GM10248 (cell line): ENCODE measurements around the gene FSD1.

Source experiments
- CTCF ChIA-PET: fragments of 300-600 bp; sonication (Branson Sonifier 250); formaldehyde crosslinking; extraction: SDS; loops from one replicate; lab custom pipeline; 2021; ENCODE audit warnings: antibody characterized with exemption; lab: Yijun Ruan, JAX
- POLR2A ChIA-PET: fragments of 350-650 bp; sonication (Branson Sonifier 250); formaldehyde crosslinking; extraction: SDS; loops from one replicate; lab custom pipeline; 2020; ENCODE audit warnings: antibody characterized with exemption; lab: Yijun Ruan, JAX
- DNase-seq: peaks from one replicate; pipeline ENCODE4 v3.0.0; 2012; ENCODE audit errors: extremely low spot score
- CTCF ChIP-seq: IDR thresholded peaks from 2 replicates; pipeline ENCODE4 v1.5.1; 2012; ENCODE audit warnings: mild to moderate bottlenecking, low read depth; ENCODE audit errors: extremely low read depth, missing control alignments, control extremely low read depth

The FSD1 gene

GRCh38 chr19:4362101-4362828 lies 57.9 kb downstream of the FSD1 start:
- ChIA-PET POLR2A (no interaction called here), CTCF (interaction anchor here (1.4 to 9.9 kb wide), 3 partner anchors 10 to 38 kb away, joined by 4 to 85 read pairs (median 6); partner anchors contain the start of genes MPND and SH3GL1)
- DNase-seq, result no peak
- TF ChIP-seq CTCF, result no peak

GRCh38 chr19:4362831-4363545 lies 58.6 kb downstream of the FSD1 start:
- CTCF ChIA-PET, result interaction anchor here (1.9 to 9.9 kb wide), 3 partner anchors 10 to 20 kb away, joined by 4 to 85 read pairs (median 6); partner anchors contain the start of gene MPND
- POLR2A ChIA-PET, result interaction anchor here (1.3 kb wide), 1 partner anchor 13 kb away, joined by 3 read pairs; no protein-coding TSS in a partner anchor
- no peak for DNase-seq
- TF ChIP-seq CTCF, result no peak

GRCh38 chr19:4363571-4364304 lies 59.3 kb downstream of the FSD1 start:
- DNase-seq, result no peak
- no peak for TF ChIP-seq CTCF
- ChIA-PET POLR2A (interaction anchor here (1.3 kb wide), 1 partner anchor 12 kb away, joined by 3 read pairs; no protein-coding TSS in a partner anchor), CTCF (interaction anchor here (1.3 to 9.9 kb wide), 3 partner anchors 11 to 36 kb away, joined by 4 to 85 read pairs (median 4); partner anchors contain the start of gene SH3GL1)

GRCh38 chr19:4365341-4365740 lies 60.9 kb downstream of the FSD1 start:
- no peak for DNase-seq
- CTCF ChIA-PET, result interaction anchor here (1.0 to 9.9 kb wide), 3 partner anchors 13 to 98 kb away, joined by 3 to 85 read pairs (median 7); partner anchors contain the start of gene SH3GL1
- POLR2A ChIA-PET, result interaction anchor here (0.6 kb wide), 1 partner anchor 316 kb away, joined by 3 read pairs; no protein-coding TSS in a partner anchor

GRCh38 chr19:4365791-4366665 lies 61.6 kb downstream of the FSD1 start:
- POLR2A ChIA-PET, result no interaction called here
- DNase-seq, result no peak
- CTCF ChIA-PET, result interaction anchor here (1.0 to 9.9 kb wide), 6 partner anchors 10 to 99 kb away, joined by 3 to 85 read pairs (median 6); partner anchors contain the start of gene SH3GL1
- TF ChIP-seq CTCF, result no peak

More at GRCh38 chr19:4365341-4365740, 60.9 kb downstream of the FSD1 start:
- TF ChIP-seq CTCF, result no peak
